ENCODE results near the gene GATAD2B. TPM values are rescaled to one million over a fixed set of nuclear protein-coding genes. Genes with fewer than 3 reads are reported as not detected.
A peak's percentile ranks its signal among the peaks of the same experiment; 100 is the strongest.

The GATAD2B gene
- total and polyA plus RNA-seq, 2 of the 4 experiments (the other 2 are of a cell fraction): 3.8 to 6.2 TPM

- ATAC-seq (ENCODE audit: low read depth) (peak; percentile 75), DNase-seq (peak; percentile 56)
- Histone ChIP-seq H3K27ac (ENCODE audit: insufficient read depth, low read length) (peak overlapping the region; percentile 97), H3K18ac (ENCODE audit: low read depth, low read length) (peak overlapping the region; percentile 85), H3K56ac (ENCODE audit: extremely low read depth, insufficient read depth, low read length) (peak overlapping the region; percentile 81; the same call in 1 of the 2 replicates), H4K91ac (ENCODE audit: insufficient read depth, low read depth, low read length) (peak overlapping the region; percentile 70), H3K27me3 (ENCODE audit: control insufficient read depth, insufficient read depth, low read length) (no peaks in the 10 kb centered on the region), H2AFZ (replicated peaks; ENCODE audit: low read length, poor library complexity) (peak overlapping the region; percentile 97), H2BK5ac (ENCODE audit: low read depth, low read length, poor library complexity, severe bottlenecking) (peak overlapping the region; percentile 93), H3K9me1 (ENCODE audit: insufficient read depth, low read length) (peaks cover 18% of the 10 kb centered on the region; the same call in 1 of the 2 replicates), H2BK20ac (ENCODE audit: low read depth, low read length) (0 out of 2 replicates have a peak overlapping the region, but pooled peaks have one; percentile 25), H2BK15ac (ENCODE audit: low read depth, low read length) (no peak overlapping the region; the same call in 2 of the 3 replicates), H3K4me2 (ENCODE audit: low read depth, low read length) (peak overlapping the region; percentile 100), H3K4me3 (ENCODE audit: insufficient read depth, low read depth, low read length) (peak overlapping the region; percentile 98), H2AK9ac (replicated peaks; ENCODE audit: low read depth, low read length, poor library complexity) (peak overlapping the region; percentile 99), H3K9ac (ENCODE audit: low read depth, low read length) (peak overlapping the region; percentile 98), H4K20me1 (ENCODE audit: insufficient read depth, low read length) (peaks cover 11% of the 10 kb centered on the region), H3K79me1 (ENCODE audit: low read depth in 1 of 2, low read length in 2 of 2) (peaks cover 15 to 55% of the 10 kb centered on the region in 2 experiments), H3K4me1 (ENCODE audit: control insufficient read depth, insufficient read depth, low read length) (peaks cover 9% of the 10 kb centered on the region), H4K5ac (ENCODE audit: low read depth, low read length) (peak overlapping the region; percentile 86), H3K14ac (replicated peaks; ENCODE audit: low read depth, low read length) (peak overlapping the region; percentile 96), H3K23ac (ENCODE audit: low read depth, low read length) (peak overlapping the region; percentile 58), H2BK120ac (ENCODE audit: low read depth, low read length) (peak overlapping the region; percentile 52; the same call in 1 of the 2 replicates), H3K4ac (ENCODE audit: low read depth, low read length) (peak overlapping the region; percentile 87), H3K36me3 (ENCODE audit: control insufficient read depth, insufficient read depth, low read length) (peaks cover 35% of the 10 kb centered on the region), H4K8ac (ENCODE audit: low read depth in 2 of 2, low read length in 2 of 2) (peak overlapping the region; percentile 90 to 91), H2AK5ac (ENCODE audit: low read depth, low read length) (peak overlapping the region; percentile 96), H3K9me3 (ENCODE audit: control insufficient read depth, insufficient read depth, low read length) (no peaks in the 10 kb centered on the region)
- WGBS, 2 experiments (ENCODE audit: extremely low coverage in 2 of 2, insufficient read length in 1 of 2): 0% methylated on average over 14 of the region's 95 CpGs; no CpG with 5 or more reads in 1 of the 2 experiments
- dilution Hi-C loops (cut with HindIII; ENCODE audit: low sequenced_read_pairs, unreplicated experiment) (no loop called here), intact Hi-C loops (cut with micrococcal nuclease) (loop anchor here (1.0 kb wide), 2 partner anchors 125 to 149 kb away; no protein-coding TSS in a partner anchor), in situ Hi-C loops (cut with MboI; ENCODE audit: low sequenced_read_pairs) (loop anchor here (5.0 kb wide), 1 partner anchor 149 kb away; no protein-coding TSS in a partner anchor)
- CTCF ChIA-PET: interaction anchor here (0.5 to 1.3 kb wide), 5 partner anchors 11 to 64 kb away, joined by 3 to 10 read pairs (median 4); partner anchors contain the start of genes RAB13 and SLC39A1
- POLR2A ChIA-PET (ENCODE audit: unreplicated experiment): interaction anchor here (0.6 to 1.2 kb wide), 2 partner anchors 12 to 40 kb away, joined by 3 read pairs; partner anchors contain the start of gene CRTC2
- BruUV-seq (replicated peaks): no TSS peak
- TF ChIP-seq FOS (IDR thresholded peaks at IDR 0.05; ENCODE audit: low read depth, low read length) (no peak), RAD21 (IDR thresholded peaks at IDR 0.05; ENCODE audit: low read length) (no peak), MAFK (IDR thresholded peaks at IDR 0.05; ENCODE audit: low read depth, low read length) (no peak), POLR2A (IDR thresholded peaks at IDR 0.05; ENCODE audit: low read depth, low read length) (no peak), RFX5 (IDR thresholded peaks at IDR 0.05; ENCODE audit: low read depth, low read length) (no peak), RCOR1 (IDR thresholded peaks at IDR 0.05; ENCODE audit: insufficient replicate concordance, low read length) (no peak), MXI1 (IDR thresholded peaks at IDR 0.05; ENCODE audit: borderline replicate concordance, low read depth, low read length) (peak; percentile 66; the same call in 1 of the 2 replicates), CTCF (conservative IDR thresholded peaks at IDR 0.05; ENCODE audit: low read depth, low read length) (no peak), BHLHE40 (IDR thresholded peaks at IDR 0.05; ENCODE audit: low read depth, low read length) (peak; percentile 74), CEBPB (IDR thresholded peaks at IDR 0.05; ENCODE audit: low read depth, low read length) (no peak), MAZ (IDR thresholded peaks at IDR 0.05; ENCODE audit: borderline replicate concordance, low read depth, low read length) (peak; percentile 71), USF2 (IDR thresholded peaks at IDR 0.05; ENCODE audit: low read depth, low read length) (peak; percentile 82), SMC3 (IDR thresholded peaks at IDR 0.05; ENCODE audit: low read depth, low read length) (no peak)
These were observed 23.2 kb upstream of the GATAD2B start for GRCh38 chr1:153945795-153946621.
